ENCODE data around the gene F13A1. TPM values are rescaled to one million over a fixed set of nuclear protein-coding genes. Genes with fewer than 3 reads are reported as not detected.

Gene F13A1
- polyA plus RNA-seq, 1 donor (not counting 4 experiments of a cell fraction or from before 2014, with no cell fraction given), result not detected

GRCh38 chr6:6283746-6284145, 36.7 kb downstream of the F13A1 start:
- no peaks in the 10 kb centered on the region for H3K4me1 ChIP-seq (ENCODE audit: control insufficient read depth, extremely low read depth, insufficient read depth, low read length)
- no peaks in the 10 kb centered on the region for H3K27me3 ChIP-seq (ENCODE audit: control insufficient read depth, extremely low read depth, insufficient read depth, low read length)
- H3K27ac ChIP-seq (ENCODE audit: control insufficient read depth, insufficient read depth, low read length), result no peak overlapping the region
- no peak overlapping the region for H2AFZ ChIP-seq (ENCODE audit: control insufficient read depth, low read length)
- H4K20me1 ChIP-seq (ENCODE audit: control insufficient read depth, extremely low read depth, insufficient read depth, low read length), result no peaks in the 10 kb centered on the region
- no peak for DNase-seq (ENCODE audit: low read depth, low spot score)
- H3K79me2 ChIP-seq (ENCODE audit: control insufficient read depth, insufficient read depth, low read length), result no peaks in the 10 kb centered on the region
- no peak for TF ChIP-seq EZH2 (IDR thresholded peaks at IDR 0.05; ENCODE audit: low read length)
- TF ChIP-seq CTCF (optimal IDR thresholded peaks at IDR 0.05 in 1 of 3, IDR thresholded peaks at IDR 0.05 in 1 of 3, conservative IDR thresholded peaks at IDR 0.05 in 1 of 3; ENCODE audit: extremely low read depth in 1 of 3, insufficient read depth in 2 of 3, low read length in 3 of 3), result no peak
- H3K4me2 ChIP-seq (ENCODE audit: control insufficient read depth, extremely low read depth, insufficient read depth, low read depth, low read length), result no peak overlapping the region
- H3K36me3 ChIP-seq (ENCODE audit: control insufficient read depth in 2 of 2, extremely low read depth in 1 of 2, insufficient read depth in 2 of 2, low read length in 2 of 2), result no peaks in the 10 kb centered on the region
- no peak overlapping the region for H3K9ac ChIP-seq (ENCODE audit: control insufficient read depth, extremely low read depth, insufficient read depth, low read length)
- no peaks in the 10 kb centered on the region for H3K9me3 ChIP-seq (ENCODE audit: control insufficient read depth, low read depth, low read length)
- no peaks in the 10 kb centered on the region for H3K9me1 ChIP-seq (ENCODE audit: control insufficient read depth, extremely low read depth, insufficient read depth, low read length)
- no peak for FAIRE-seq
- dilution Hi-C loops (cut with MboI; ENCODE audit: extremely low pct_ligation_motif_present, low sequenced_read_pairs), result no loop called here
- no peak overlapping the region for H3K4me3 ChIP-seq (ENCODE audit: control insufficient read depth in 2 of 3, extremely low read depth in 1 of 3, insufficient read depth in 2 of 3, low read depth in 1 of 3, low read length in 3 of 3)

- Histone ChIP-seq H4K20me1 (ENCODE audit: control insufficient read depth, extremely low read depth, insufficient read depth, low read length) (no peaks in the 10 kb centered on the region), H3K27me3 (ENCODE audit: control insufficient read depth, extremely low read depth, insufficient read depth, low read length) (no peaks in the 10 kb centered on the region), H2AFZ (ENCODE audit: control insufficient read depth, low read length) (no peak overlapping the region), H3K27ac (ENCODE audit: control insufficient read depth, insufficient read depth, low read length) (no peak overlapping the region), H3K79me2 (ENCODE audit: control insufficient read depth, insufficient read depth, low read length) (no peaks in the 10 kb centered on the region), H3K36me3 (ENCODE audit: control insufficient read depth in 2 of 2, extremely low read depth in 1 of 2, insufficient read depth in 2 of 2, low read length in 2 of 2) (no peaks in the 10 kb centered on the region), H3K4me2 (ENCODE audit: control insufficient read depth, extremely low read depth, insufficient read depth, low read depth, low read length) (no peak overlapping the region), H3K4me1 (ENCODE audit: control insufficient read depth, extremely low read depth, insufficient read depth, low read length) (no peaks in the 10 kb centered on the region), H3K9me3 (ENCODE audit: control insufficient read depth, low read depth, low read length) (no peaks in the 10 kb centered on the region), H3K9ac (ENCODE audit: control insufficient read depth, extremely low read depth, insufficient read depth, low read length) (no peak overlapping the region), H3K9me1 (ENCODE audit: control insufficient read depth, extremely low read depth, insufficient read depth, low read length) (no peaks in the 10 kb centered on the region), H3K4me3 (ENCODE audit: control insufficient read depth in 2 of 3, extremely low read depth in 1 of 3, insufficient read depth in 2 of 3, low read depth in 1 of 3, low read length in 3 of 3) (no peak overlapping the region)
- dilution Hi-C loops (cut with MboI; ENCODE audit: extremely low pct_ligation_motif_present, low sequenced_read_pairs), result no loop called here
- DNase-seq (ENCODE audit: low read depth, low spot score), result no peak
- no peak for TF ChIP-seq CTCF (optimal IDR thresholded peaks at IDR 0.05 in 1 of 3, IDR thresholded peaks at IDR 0.05 in 1 of 3, conservative IDR thresholded peaks at IDR 0.05 in 1 of 3; ENCODE audit: extremely low read depth in 1 of 3, insufficient read depth in 2 of 3, low read length in 3 of 3)
- no peak for TF ChIP-seq EZH2 (IDR thresholded peaks at IDR 0.05; ENCODE audit: low read length)
- FAIRE-seq, result no peak
Observed at GRCh38 chr6:6282716-6283115, 37.7 kb downstream of the F13A1 start.

Data from keratinocyte (primary cell).